Mucosa of descending colon (tissue), 3 donors: ENCODE data around the gene GPR31. TPM values are rescaled to one million over a fixed set of nuclear protein-coding genes. Genes with fewer than 3 reads are reported as not detected.

Experiments
- ATAC-seq: fragments of 200-7000 bp; cut with Tn5 transposase; one replicate; pipeline ENCODE4 v1.9.1; 2020; ENCODE audit warnings: mild to moderate bottlenecking, moderate library complexity
- DNase-seq, 3 donors: peaks; one replicate each; pipeline ENCODE4 v3.0.0-alpha.2; 2020
- H3K36me3 ChIP-seq: fragments of 200-600 bp; one replicate; pipeline ENCODE4 v1.8.0; 2021; ENCODE audit warnings: low read depth, mild to moderate bottlenecking
- H3K4me1 ChIP-seq: fragments of 200-600 bp; one replicate; pipeline ENCODE4 v1.8.0; 2021; ENCODE audit warnings: low read depth, mild to moderate bottlenecking
- H3K4me3 ChIP-seq: fragments of 200-600 bp; one replicate; pipeline ENCODE4 v1.8.0; 2021; ENCODE audit warnings: mild to moderate bottlenecking
- H3K9me3 ChIP-seq: fragments of 200-600 bp; one replicate; pipeline ENCODE4 v1.8.0; 2021; ENCODE audit warnings: mild to moderate bottlenecking
- CTCF ChIP-seq: fragments of 200-600 bp; IDR thresholded peaks from one replicate; pipeline ENCODE4 v1.8.0; 2022; ENCODE audit warnings: antibody characterized with exemption, mild to moderate bottlenecking
- intact Hi-C, 2 donors: fragments of 100-400 bp; cut with DNase I in 1 of 2; cut with micrococcal nuclease in 1 of 2; formaldehyde crosslinking; loops; one replicate each; pipeline versions ENCODE4 v1.11.0 to v1.11.1; 2022; cut with DNase I, micrococcal nuclease
- total RNA-seq, 3 donors: library from RNA; stranded (reverse); fragmentation: NEBNext Ultra II Directional in 2 of 3; extraction: Animal tissue kit (Norgen Biotek cat#: 25700) in 2 of 3; gene quantifications; one replicate each; pipeline versions ENCODE4 v1.2.1 to v1.2.4, GENCODE V29; 2021 to 2023
- donor health status: DM: no; HTN: no; CAD: no; lungs with moderate emphysema.
- donor health status: DM: no; HTN: no; CAD: no.
- donor health status: DM: no; HTN: yes; CAD: no.

Gene GPR31
- total RNA-seq, 3 donors from 2014 or later: not detected

- Histone ChIP-seq H3K4me3 (no peak overlapping the region), H3K36me3 (no peaks in the 10 kb centered on the region), H3K9me3 (no peaks in the 10 kb centered on the region), H3K4me1 (peaks cover 13% of the 10 kb centered on the region)
- DNase-seq (no peak), ATAC-seq (no peak)
- no peak for TF ChIP-seq CTCF
- intact Hi-C loops: no loop called here
These were observed 36.4 kb downstream of the GPR31 start for GRCh38 chr6:167121335-167121841.

- intact Hi-C loops: no loop called here
- no peaks in the 10 kb centered on the region for H3K9me3 ChIP-seq
- TF ChIP-seq CTCF: no peak
- H3K4me3 ChIP-seq: no peak overlapping the region
- DNase-seq (no peak), ATAC-seq (no peak)
- H3K4me1 ChIP-seq: peaks cover 13% of the 10 kb centered on the region
- no peaks in the 10 kb centered on the region for H3K36me3 ChIP-seq
These were observed 37.2 kb downstream of the GPR31 start for GRCh38 chr6:167120583-167120903.

GRCh38 chr6:167119670-167120582, 37.9 kb downstream of the GPR31 start:
- intact Hi-C loops: no loop called here
- DNase-seq (peak in 2 of 3 donors; percentile 60 to 74), ATAC-seq (peak; percentile 68)
- Histone ChIP-seq H3K4me3 (no peak overlapping the region), H3K9me3 (no peaks in the 10 kb centered on the region), H3K36me3 (no peaks in the 10 kb centered on the region), H3K4me1 (peaks cover 13% of the 10 kb centered on the region)
- TF ChIP-seq CTCF: no peak

DNA sequence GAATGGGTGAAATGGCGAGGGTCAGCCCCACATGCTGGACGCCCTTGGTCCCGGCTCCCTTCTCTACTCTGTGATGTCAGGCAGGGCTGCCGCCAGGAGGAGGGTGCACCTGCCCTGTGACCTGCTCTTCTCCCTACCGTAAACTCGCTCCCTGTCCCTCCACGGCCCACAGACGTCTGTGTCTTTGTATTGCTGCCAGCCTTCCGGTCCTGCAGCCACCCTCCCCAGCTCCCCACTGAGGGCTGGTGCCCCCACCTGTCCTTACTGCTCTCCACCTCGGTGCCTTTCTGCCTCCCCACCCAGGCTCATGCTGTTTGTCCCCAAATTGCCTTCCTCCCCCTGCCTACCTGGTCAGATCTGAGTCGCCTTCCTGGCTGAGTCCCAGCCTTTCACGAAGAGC, 38.9 kb downstream of the GPR31 start:
- Histone ChIP-seq H3K4me3 (no peak overlapping the region), H3K36me3 (no peaks in the 10 kb centered on the region), H3K4me1 (peaks cover 13% of the 10 kb centered on the region), H3K9me3 (no peaks in the 10 kb centered on the region)
- no peak for ATAC-seq
- intact Hi-C loops: no loop called here
- TF ChIP-seq CTCF: no peak
- DNase-seq: no peak

GRCh38 chr6:167118006-167118405, 39.8 kb downstream of the GPR31 start:
- DNase-seq (no peak), ATAC-seq (no peak)
- Histone ChIP-seq H3K9me3 (no peaks in the 10 kb centered on the region), H3K36me3 (no peaks in the 10 kb centered on the region), H3K4me1 (peaks cover 6% of the 10 kb centered on the region), H3K4me3 (no peak overlapping the region)
- no peak for TF ChIP-seq CTCF
- intact Hi-C loops: no loop called here
